ENCODE measurements around the gene PTPRM. TPM values are rescaled to one million over a fixed set of nuclear protein-coding genes. Genes with fewer than 3 reads are reported as not detected.

PTPRM gene
- total RNA-seq, 4 donors from 2014 or later, result 206 to 337 (median 255) TPM

GRCh38 chr18:7557973-7558372, 9.1 kb upstream of the PTPRM start:
- TF ChIP-seq, protein P1, sequence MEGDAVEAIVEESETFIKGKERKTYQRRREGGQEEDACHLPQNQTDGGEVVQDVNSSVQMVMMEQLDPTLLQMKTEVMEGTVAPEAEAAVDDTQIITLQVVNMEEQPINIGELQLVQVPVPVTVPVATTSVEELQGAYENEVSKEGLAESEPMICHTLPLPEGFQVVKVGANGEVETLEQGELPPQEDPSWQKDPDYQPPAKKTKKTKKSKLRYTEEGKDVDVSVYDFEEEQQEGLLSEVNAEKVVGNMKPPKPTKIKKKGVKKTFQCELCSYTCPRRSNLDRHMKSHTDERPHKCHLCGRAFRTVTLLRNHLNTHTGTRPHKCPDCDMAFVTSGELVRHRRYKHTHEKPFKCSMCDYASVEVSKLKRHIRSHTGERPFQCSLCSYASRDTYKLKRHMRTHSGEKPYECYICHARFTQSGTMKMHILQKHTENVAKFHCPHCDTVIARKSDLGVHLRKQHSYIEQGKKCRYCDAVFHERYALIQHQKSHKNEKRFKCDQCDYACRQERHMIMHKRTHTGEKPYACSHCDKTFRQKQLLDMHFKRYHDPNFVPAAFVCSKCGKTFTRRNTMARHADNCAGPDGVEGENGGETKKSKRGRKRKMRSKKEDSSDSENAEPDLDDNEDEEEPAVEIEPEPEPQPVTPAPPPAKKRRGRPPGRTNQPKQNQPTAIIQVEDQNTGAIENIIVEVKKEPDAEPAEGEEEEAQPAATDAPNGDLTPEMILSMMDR (IDR thresholded peaks at IDR 0.05; ENCODE audit: low read depth), result no peak

GRCh38 chr18:7558769-7559168, 8.3 kb upstream of the PTPRM start:
- TF ChIP-seq, protein P1 (IDR thresholded peaks at IDR 0.05; ENCODE audit: low read depth), result no peak

DNA sequence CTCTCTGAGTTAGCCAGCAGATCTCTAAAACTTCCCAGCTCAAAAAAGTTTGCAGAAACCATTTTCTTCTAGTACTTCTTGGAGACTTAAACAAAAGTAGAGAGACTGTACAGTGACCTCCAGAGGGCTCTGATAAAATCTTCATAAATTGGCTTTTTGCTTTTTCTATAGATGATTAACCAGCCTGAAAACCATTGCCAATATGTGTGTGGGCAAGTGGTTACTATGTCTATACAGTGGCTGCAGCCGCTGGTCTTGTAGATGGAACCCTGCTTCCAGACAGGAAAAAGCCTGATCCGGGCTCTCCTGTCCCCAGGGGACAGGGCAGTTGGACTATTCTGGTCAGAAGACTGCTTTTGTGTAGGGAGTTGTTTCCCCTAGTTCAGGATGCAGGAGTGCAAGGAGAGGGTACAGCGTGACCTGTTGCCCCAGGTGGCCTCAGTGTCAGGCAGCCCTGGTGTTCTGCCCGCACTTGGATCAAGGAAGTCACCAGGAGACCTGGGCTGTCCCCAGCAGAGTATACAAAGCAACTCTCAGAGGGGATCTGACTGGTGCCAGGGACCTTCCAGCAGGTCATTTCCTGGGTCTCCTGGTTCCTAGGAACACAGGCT, 7.3 kb upstream of the PTPRM start:
- TF ChIP-seq, protein P1 (IDR thresholded peaks at IDR 0.05; ENCODE audit: low read depth), result no peak

DNA sequence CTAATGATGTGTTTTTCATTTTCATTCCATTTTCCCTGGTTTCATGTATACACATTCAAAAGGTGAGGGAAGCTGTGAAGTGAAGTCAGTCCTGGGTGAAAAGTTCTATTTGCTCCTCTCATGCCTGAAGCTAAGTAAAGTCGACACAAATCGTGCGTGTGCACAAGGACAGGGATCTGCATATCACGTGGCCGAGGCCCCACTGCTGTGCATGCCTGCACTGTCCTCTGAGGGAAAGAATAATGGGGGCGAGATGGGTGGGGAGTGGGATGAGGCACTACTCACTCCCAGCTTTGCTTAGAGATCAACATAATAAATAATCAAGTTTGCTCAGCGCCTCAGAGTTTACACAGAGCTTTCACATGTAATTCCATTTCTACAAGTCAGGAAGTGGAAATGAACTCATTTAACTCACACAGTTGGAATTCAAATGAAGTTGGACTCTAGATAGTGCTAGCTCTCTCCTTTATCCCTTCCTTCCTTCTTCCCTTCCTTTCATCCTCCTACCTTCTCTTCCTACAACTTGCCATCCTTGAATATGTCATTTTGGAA, 5.1 kb upstream of the PTPRM start:
- TF ChIP-seq, protein P1 (IDR thresholded peaks at IDR 0.05; ENCODE audit: low read depth), result no peak

DNA sequence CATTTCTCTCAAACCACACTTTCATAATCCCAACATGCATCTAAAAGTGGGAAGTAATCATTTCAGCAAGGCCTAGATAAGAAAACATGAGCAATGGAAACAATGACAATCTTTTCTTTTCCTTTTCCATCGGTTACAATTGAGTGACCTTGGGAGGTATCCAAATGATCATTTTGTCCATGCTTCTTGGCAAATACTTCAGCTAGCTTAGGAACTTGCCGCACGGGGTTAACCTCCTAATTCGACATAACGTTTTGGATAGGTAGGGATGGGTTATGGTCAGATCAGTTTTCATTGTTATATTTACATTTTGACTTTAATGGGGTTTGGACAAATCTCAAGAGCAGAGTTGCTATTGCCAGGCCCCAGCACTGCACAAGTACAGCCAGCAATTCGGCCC, 4.6 kb upstream of the PTPRM start:
- TF ChIP-seq, protein P1 (IDR thresholded peaks at IDR 0.05; ENCODE audit: low read depth), result no peak

- TF ChIP-seq, protein P1 (IDR thresholded peaks at IDR 0.05; ENCODE audit: low read depth), result no peak
Measured at GRCh38 chr18:7565677-7566076, 1.4 kb upstream of the PTPRM start.

- TF ChIP-seq, protein P1 (IDR thresholded peaks at IDR 0.05; ENCODE audit: low read depth), result no peak
Measured at GRCh38 chr18:7566244-7566566, 911 bp upstream of the PTPRM start.

All from subcutaneous adipose tissue (tissue), 4 donors.